ENCODE measurements around the gene SPOCK2.
"Not testable (repeated sequence)": the region's sequence is repeated elsewhere in the genome, so short reads cannot be mapped to it uniquely, and the experiment has no call there.

Gene SPOCK2

DNA sequence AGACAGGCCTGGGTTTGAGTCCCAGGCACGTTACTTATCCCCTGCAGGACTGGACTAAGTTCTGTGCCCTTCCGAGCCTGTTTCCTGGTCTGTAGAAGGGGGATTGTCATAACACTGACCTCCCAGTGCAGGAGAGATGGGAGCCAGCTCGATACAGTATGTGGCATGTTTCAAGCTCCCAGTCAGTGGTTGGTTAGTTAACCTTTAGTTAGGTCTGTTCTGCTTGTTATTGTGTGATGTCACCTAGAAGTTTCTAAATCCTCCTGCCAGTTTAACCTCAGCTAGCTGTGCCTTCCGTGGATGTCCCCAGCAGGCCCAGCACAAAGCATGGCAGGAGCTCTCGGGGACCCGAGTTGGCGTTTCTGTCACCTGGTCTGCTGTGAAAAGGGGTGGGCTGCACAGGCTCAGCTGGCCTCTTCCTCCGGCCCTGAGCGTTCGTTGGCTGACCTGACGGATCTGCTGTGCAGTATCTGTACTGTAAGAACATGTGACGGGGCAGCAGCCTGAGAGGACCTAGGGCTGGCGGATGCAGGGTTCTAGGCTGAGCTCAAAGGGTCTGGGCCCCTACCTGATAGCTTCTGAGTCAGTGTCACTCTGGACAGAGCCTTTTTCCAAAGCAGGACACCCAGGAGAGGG, 53.0 kb downstream of the SPOCK2 start:
- in situ Hi-C loops (cut with MboI; ENCODE audit: low pct_unique_long_range_greater_than_20kb, low sequenced_read_pairs, unreplicated experiment), result no loop called here
- no peak for DNase-seq (ENCODE audit: low spot score)
- TF ChIP-seq, protein P1, sequence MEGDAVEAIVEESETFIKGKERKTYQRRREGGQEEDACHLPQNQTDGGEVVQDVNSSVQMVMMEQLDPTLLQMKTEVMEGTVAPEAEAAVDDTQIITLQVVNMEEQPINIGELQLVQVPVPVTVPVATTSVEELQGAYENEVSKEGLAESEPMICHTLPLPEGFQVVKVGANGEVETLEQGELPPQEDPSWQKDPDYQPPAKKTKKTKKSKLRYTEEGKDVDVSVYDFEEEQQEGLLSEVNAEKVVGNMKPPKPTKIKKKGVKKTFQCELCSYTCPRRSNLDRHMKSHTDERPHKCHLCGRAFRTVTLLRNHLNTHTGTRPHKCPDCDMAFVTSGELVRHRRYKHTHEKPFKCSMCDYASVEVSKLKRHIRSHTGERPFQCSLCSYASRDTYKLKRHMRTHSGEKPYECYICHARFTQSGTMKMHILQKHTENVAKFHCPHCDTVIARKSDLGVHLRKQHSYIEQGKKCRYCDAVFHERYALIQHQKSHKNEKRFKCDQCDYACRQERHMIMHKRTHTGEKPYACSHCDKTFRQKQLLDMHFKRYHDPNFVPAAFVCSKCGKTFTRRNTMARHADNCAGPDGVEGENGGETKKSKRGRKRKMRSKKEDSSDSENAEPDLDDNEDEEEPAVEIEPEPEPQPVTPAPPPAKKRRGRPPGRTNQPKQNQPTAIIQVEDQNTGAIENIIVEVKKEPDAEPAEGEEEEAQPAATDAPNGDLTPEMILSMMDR (IDR thresholded peaks at IDR 0.05; ENCODE audit: extremely low read depth, insufficient read depth, missing control alignments), result no peak

DNA sequence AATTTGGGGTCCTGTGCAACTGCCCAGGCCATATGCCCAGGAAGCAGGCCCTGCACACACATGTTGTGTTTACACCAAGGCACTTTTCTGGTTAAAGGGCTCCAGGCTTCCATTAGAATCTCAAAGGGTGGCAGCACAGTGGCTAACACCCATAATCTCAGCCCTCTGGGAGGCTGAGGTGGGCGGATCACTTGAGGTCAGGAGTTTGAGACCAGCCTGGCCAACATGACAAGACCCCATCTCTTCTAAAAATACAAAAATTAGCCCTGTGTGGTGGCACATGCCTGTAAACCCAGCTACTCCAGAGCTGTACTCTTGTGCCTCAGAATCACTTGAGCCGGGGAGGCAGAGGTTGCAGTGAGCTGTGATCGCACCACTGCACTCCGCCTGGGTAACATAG, 53.6 kb downstream of the SPOCK2 start:
- in situ Hi-C loops (cut with MboI; ENCODE audit: low pct_unique_long_range_greater_than_20kb, low sequenced_read_pairs, unreplicated experiment), result no loop called here
- DNase-seq (ENCODE audit: low spot score), result no peak
- TF ChIP-seq, protein P1 (IDR thresholded peaks at IDR 0.05; ENCODE audit: extremely low read depth, insufficient read depth, missing control alignments), result no peak

DNA sequence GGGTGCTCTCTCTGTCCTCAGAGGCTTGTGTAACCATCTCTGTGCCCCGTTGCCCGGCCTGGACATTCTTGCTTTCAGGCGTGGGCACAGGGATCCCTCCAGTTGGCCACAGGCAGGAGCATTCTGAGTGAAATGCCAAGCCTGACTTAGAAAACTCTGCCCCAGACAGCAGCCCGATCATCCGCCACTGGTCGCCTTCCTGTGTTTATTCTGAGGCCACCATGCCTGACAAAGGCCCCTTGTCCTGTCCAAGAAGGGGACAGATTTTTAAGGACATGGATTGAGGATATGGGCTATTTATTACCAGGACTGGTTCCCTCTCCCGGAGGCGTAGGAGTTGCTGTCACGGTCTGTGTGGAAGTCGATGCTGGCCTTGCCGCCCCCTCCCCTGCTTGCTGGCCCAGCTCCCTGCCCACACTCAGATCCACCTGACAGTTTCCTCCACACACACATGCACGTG, 54.3 kb downstream of the SPOCK2 start:
- in situ Hi-C loops (cut with MboI; ENCODE audit: low pct_unique_long_range_greater_than_20kb, low sequenced_read_pairs, unreplicated experiment), result no loop called here
- TF ChIP-seq, protein P1 (IDR thresholded peaks at IDR 0.05; ENCODE audit: extremely low read depth, insufficient read depth, missing control alignments), result no peak
- DNase-seq (ENCODE audit: low spot score), result no peak

DNA sequence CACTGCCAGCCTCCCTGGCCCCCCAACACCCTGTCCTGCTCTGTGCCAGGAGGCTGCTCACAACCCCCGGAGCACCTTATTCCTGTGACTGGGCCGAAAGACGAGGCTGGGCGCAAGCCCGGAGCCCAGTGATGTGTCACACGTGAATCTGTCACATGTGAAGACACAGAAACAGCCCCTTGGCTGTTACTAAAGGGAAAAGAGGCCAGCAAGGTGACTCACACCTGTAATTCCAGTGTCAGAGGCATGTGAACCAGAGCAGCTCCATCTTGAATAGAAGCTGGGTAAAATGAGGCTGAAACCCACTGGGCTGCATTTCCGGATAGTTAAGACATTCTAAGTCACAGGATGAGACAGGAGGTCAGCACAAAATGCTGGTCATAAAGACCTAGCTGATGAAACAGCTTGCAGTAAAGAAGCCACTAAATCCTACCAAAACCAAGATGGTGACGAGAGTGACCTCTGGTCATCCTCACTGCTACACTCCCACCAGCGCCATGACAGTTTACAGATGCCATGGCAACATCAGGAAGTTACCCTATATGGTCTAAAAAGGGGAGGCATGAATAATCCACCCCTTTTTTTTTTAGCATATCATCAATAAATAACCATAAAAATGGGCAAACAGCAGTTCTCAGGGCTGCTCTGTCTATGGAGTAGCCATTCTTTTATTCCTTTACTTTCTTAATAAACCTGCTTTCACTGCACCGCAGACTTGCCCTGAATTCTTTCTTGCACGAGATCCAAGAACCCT, 55.8 kb downstream of the SPOCK2 start:
- DNase-seq (ENCODE audit: low spot score); in situ Hi-C loops (cut with MboI; ENCODE audit: low pct_unique_long_range_greater_than_20kb, low sequenced_read_pairs, unreplicated experiment): not testable (repeated sequence)

DNA sequence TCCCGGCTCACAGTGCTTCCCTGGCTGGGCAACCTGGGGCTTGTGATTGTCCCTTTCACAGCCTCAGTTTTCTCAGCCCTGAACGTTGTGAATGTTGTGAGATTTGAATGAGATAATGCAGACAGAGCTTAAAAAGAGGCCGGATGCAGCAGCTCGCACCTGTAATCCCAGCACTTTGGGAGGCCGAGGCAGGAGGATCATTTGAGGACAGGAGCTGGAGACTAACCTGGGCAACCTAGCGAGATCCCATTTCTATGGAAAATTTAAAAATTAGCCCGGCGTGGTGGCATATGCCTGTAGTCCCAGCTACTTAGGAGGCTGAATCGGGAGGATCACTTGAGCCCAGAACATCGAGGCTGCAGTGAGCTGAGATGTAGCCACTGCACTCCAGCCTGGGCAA, 56.6 kb downstream of the SPOCK2 start:
- no peak for DNase-seq (ENCODE audit: low spot score)
- TF ChIP-seq, protein P1 (IDR thresholded peaks at IDR 0.05; ENCODE audit: extremely low read depth, insufficient read depth, missing control alignments), result no peak
- in situ Hi-C loops (cut with MboI; ENCODE audit: low pct_unique_long_range_greater_than_20kb, low sequenced_read_pairs, unreplicated experiment), result no loop called here

DNA sequence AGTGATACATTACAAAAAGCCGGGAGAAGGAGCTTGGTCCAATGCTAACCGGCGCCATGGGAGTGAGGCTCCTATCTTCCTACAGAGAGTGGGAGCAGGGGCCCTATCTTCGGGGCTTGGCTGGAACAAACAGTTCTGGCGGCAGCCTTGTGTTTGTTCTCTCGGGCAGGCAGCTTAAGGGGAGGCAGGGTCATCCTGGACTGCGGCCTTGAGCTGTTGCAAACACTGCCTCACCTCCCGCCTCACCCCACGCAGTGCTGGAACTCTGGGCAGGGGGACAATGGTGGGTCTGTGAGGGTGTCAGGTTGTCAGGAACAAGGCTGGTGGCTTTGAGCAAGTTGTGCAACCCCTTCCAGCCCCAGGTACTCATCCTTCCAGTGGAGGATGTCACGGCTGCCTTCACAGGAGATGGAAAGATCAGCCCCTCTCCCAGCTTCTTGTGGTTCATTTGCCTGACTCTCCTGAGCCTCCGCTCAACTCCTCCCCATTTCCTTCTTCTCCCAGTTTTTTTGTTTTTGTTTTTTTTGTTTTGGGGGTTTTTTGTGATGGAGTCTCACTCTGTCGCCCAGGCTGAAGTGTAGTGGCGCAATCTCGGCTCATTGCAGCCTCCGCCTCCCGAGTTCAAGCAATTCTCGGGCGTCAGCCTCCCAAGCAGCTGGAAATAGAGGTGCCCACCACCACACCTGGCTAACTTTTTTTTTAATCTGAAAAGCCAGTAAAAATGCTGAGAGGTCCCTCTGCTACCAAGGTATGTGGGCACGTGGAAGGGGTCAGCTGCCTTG, 57.4 kb downstream of the SPOCK2 start:
- in situ Hi-C loops (cut with MboI; ENCODE audit: low pct_unique_long_range_greater_than_20kb, low sequenced_read_pairs, unreplicated experiment), result no loop called here
- TF ChIP-seq, protein P1 (IDR thresholded peaks at IDR 0.05; ENCODE audit: extremely low read depth, insufficient read depth, missing control alignments), result no peak
- DNase-seq (ENCODE audit: low spot score), result no peak

Measured in GM13977 (cell line).